DMS114 treated with DMSO at 0.1 percent for 48 hours (cell line): ENCODE results near the gene TRPM3.
A peak's percentile ranks its signal among the peaks of the same experiment; 100 is the strongest.

Source experiments
- DNase-seq: peaks from one replicate; lab custom pipeline; 2025; ENCODE audit not compliant: unreplicated experiment; lab: John Stamatoyannopoulos, UW

TRPM3 gene

GRCh38 chr9:70616228-70616990, 505.0 kb downstream of the TRPM3 start:
- no peak for DNase-seq

- no peak for DNase-seq
These were observed 505.8 kb downstream of the TRPM3 start for GRCh38 chr9:70615464-70616138.

- no peak for DNase-seq
These were observed 506.5 kb downstream of the TRPM3 start for GRCh38 chr9:70614786-70615463.

- no peak for DNase-seq
These were observed 508.2 kb downstream of the TRPM3 start for GRCh38 chr9:70613024-70613768.

GRCh38 chr9:70610287-70610644, 511.2 kb downstream of the TRPM3 start:
- DNase-seq = no peak

- DNase-seq = no peak
These were observed 511.7 kb downstream of the TRPM3 start for GRCh38 chr9:70609542-70610286.

- no peak for DNase-seq
These were observed 512.4 kb downstream of the TRPM3 start for GRCh38 chr9:70609011-70609410.

GRCh38 chr9:70607926-70608325, 513.5 kb downstream of the TRPM3 start:
- DNase-seq = no peak

GRCh38 chr9:70607329-70607728, 514.1 kb downstream of the TRPM3 start:
- DNase-seq = no peak

- no peak for DNase-seq
These were observed 518.4 kb downstream of the TRPM3 start for GRCh38 chr9:70603020-70603411.

GRCh38 chr9:70602321-70603019, 519.0 kb downstream of the TRPM3 start:
- peak; percentile 50 for DNase-seq

- DNase-seq = no peak
These were observed 520.1 kb downstream of the TRPM3 start for GRCh38 chr9:70601000-70601951.

- DNase-seq = no peak
These were observed 520.9 kb downstream of the TRPM3 start for GRCh38 chr9:70600506-70600905.

GRCh38 chr9:70597886-70598285, 523.5 kb downstream of the TRPM3 start:
- DNase-seq = no peak

GRCh38 chr9:70595211-70595610, 526.2 kb downstream of the TRPM3 start:
- no peak for DNase-seq

GRCh38 chr9:70594386-70594944, 527.0 kb downstream of the TRPM3 start:
- no peak for DNase-seq

- DNase-seq = no peak
These were observed 528.2 kb downstream of the TRPM3 start for GRCh38 chr9:70593241-70593640.

GRCh38 chr9:70590315-70590677, 531.1 kb downstream of the TRPM3 start:
- no peak for DNase-seq
